ENCODE results near the gene ATP6AP1.

GRCh38 chrX:154402622-154403127 is 25.8 kb upstream of the ATP6AP1 start:
- no peak for TF ChIP-seq CTCF (conservative IDR thresholded peaks at IDR 0.05 in 1 of 2, IDR thresholded peaks at IDR 0.05 in 1 of 2; ENCODE audit: low read depth in 1 of 2, low read length in 2 of 2)
- TF ChIP-seq EZH2 (IDR thresholded peaks at IDR 0.05; ENCODE audit: low read length, missing control alignments): no peak
